HCT116 (cell line): ENCODE data around the gene IGSF23. TPM values are rescaled to one million over a fixed set of nuclear protein-coding genes. Genes with fewer than 3 reads are reported as not detected.

ENCODE experiments used
- ATAC-seq: fragments of 200-7000 bp; cut with Tn5 transposase; 2 replicates; pipeline ENCODE4 v1.9.1; 2020; ENCODE audit warnings: mild to moderate bottlenecking, moderate library complexity
- BruUV-seq: library from RNA; stranded (reverse); fragments of 400-500 nt; replicated peaks from 2 replicates; lab custom pipeline; 2021; lab: Mats Ljungman, UMichigan
- CTCF ChIA-PET: fragments of 300-600 bp; sonication (Branson Sonifier 250); formaldehyde crosslinking; loops from one replicate; lab custom pipeline; 2021; ENCODE audit warnings: antibody characterized with exemption; lab: Charles Lee
- POLR2A ChIA-PET: fragments of 300-600, 350-600 bp; sonication (Branson Sonifier 250); formaldehyde crosslinking; loops from one replicate; lab custom pipeline; 2021; ENCODE audit warnings: antibody characterized with exemption; lab: Charles Lee
- RAD21 ChIA-PET, 2 experiments: fragments of 300-600 bp; sonication (Branson Sonifier 250); formaldehyde crosslinking; loops; one replicate each; lab custom pipeline; 2023; ENCODE audit warnings: low total read pairs in 2 of 2; ENCODE audit not compliant: uncharacterized antibody in 2 of 2, unreplicated experiment in 2 of 2, low non-redundant PET in 1 of 2; lab: Charles Lee
- DNase-seq: peaks from one replicate; pipeline ENCODE4 v3.0.0-alpha.2; 2010; ENCODE audit warnings: low read depth, low spot score
- H2AFZ ChIP-seq: fragments of 200-600 bp; shearing (Covaris generic), sonication (generic); 2 replicates; pipeline ENCODE4 v1.6.1; 2017; ENCODE audit warnings: low read depth, mixed run types, mixed read lengths, antibody characterized with exemption, low read length; ENCODE audit not compliant: poor library complexity, severe bottlenecking
- H3K27ac ChIP-seq: 2 replicates; pipeline ENCODE4 v1.5.1; 2012; ENCODE audit warnings: low read depth, low read length
- H3K27me3 ChIP-seq: fragments of 200-600 bp; sonication (generic); 2 replicates; pipeline ENCODE4 v1.6.1; 2016; ENCODE audit warnings: mixed run types, low read length, mixed read lengths; ENCODE audit not compliant: insufficient read depth
- H3K36me3 ChIP-seq, 2 experiments: fragments of 200-500 bp in 1 of 2; fragments of 200-600 bp in 1 of 2; sonication (Bioruptor generic) in 1 of 2; sonication (generic) in 1 of 2; 2 replicates each; pipeline versions ENCODE4 v1.5.1 to v1.6.1; 2014 to 2016; ENCODE audit warnings: low read length in 2 of 2, inconsistent platforms in 1 of 2, mixed read lengths in 1 of 2, mixed run types in 1 of 2; ENCODE audit not compliant: insufficient read depth in 2 of 2, control insufficient read depth in 1 of 2
- H3K4me1 ChIP-seq, 2 experiments: fragments of 200-600 bp in 1 of 2; sonication (generic) in 1 of 2; 2 replicates each; pipeline versions ENCODE4 v1.5.1 to v1.6.1; 2012 to 2017; ENCODE audit warnings: low read length in 2 of 2, inconsistent platforms in 1 of 2, mild to moderate bottlenecking in 1 of 2, mixed read lengths in 1 of 2, mixed run types in 1 of 2, moderate library complexity in 1 of 2; ENCODE audit not compliant: insufficient read depth in 2 of 2, control insufficient read depth in 1 of 2
- H3K4me2 ChIP-seq: fragments of 200-600 bp; sonication (generic); 2 replicates; pipeline ENCODE4 v1.6.1; 2017; ENCODE audit warnings: mixed run types, low read length, mixed read lengths
- H3K4me3 ChIP-seq, 2 experiments: fragments of 200-600 bp in 1 of 2; sonication (generic) in 1 of 2; replicated peaks in 1 of 2; 2 replicates each; pipeline ENCODE4 v1.5.1; 2011 to 2016; ENCODE audit warnings: low read length in 2 of 2, control low read depth in 1 of 2, low read depth in 1 of 2, mild to moderate bottlenecking in 1 of 2, mixed read lengths in 1 of 2, mixed run types in 1 of 2
- H3K79me2 ChIP-seq: fragments of 200-600 bp; sonication (generic); 2 replicates; pipeline ENCODE4 v1.6.1; 2017; ENCODE audit warnings: mild to moderate bottlenecking, mixed run types, low read length, moderate library complexity, mixed read lengths; ENCODE audit not compliant: insufficient read depth
- H3K9ac ChIP-seq: fragments of 200-600 bp; sonication (generic); 2 replicates; pipeline ENCODE4 v1.6.1; 2016; ENCODE audit warnings: low read length, mixed read lengths
- H3K9me2 ChIP-seq: fragments of 200-600 bp; sonication (generic), shearing (Covaris generic); 2 replicates; pipeline ENCODE4 v1.6.1; 2017; ENCODE audit warnings: mixed run types, mild to moderate bottlenecking, moderate library complexity; ENCODE audit not compliant: insufficient read depth
- H3K9me3 ChIP-seq, 2 experiments: fragments of 200-500 bp in 1 of 2; fragments of 200-600 bp in 1 of 2; sonication (Bioruptor generic) in 1 of 2; sonication (generic) in 1 of 2; 2 replicates each; pipeline ENCODE4 v1.6.1; 2014 to 2017; ENCODE audit warnings: low read length in 2 of 2, mixed read lengths in 2 of 2, inconsistent platforms in 1 of 2, low read depth in 1 of 2, mild to moderate bottlenecking in 1 of 2, mixed run types in 1 of 2, moderate library complexity in 1 of 2; ENCODE audit not compliant: control insufficient read depth in 1 of 2, insufficient read depth in 1 of 2
- H4K20me1 ChIP-seq: fragments of 200-600 bp; sonication (generic), shearing (Covaris generic); 2 replicates; pipeline ENCODE4 v1.6.1; 2017; ENCODE audit warnings: mixed run types, mild to moderate bottlenecking, moderate library complexity; ENCODE audit not compliant: insufficient read depth
- CBX3 ChIP-seq: IDR thresholded peaks from 2 replicates; pipeline ENCODE4 v1.6.1; 2012; ENCODE audit warnings: low read depth
- ELF1 ChIP-seq: IDR thresholded peaks from 2 replicates; pipeline ENCODE4 v1.6.1; 2012; ENCODE audit warnings: low read depth, borderline replicate concordance
- EZH2phosphoT487 ChIP-seq: fragments of 200-600 bp; IDR thresholded peaks from 2 replicates; pipeline ENCODE4 v1.6.1; 2018; ENCODE audit warnings: antibody characterized with exemption, borderline replicate concordance
- FOSL1 ChIP-seq: IDR thresholded peaks from 2 replicates; pipeline ENCODE4 v1.6.1; 2012; ENCODE audit warnings: low read depth
- JUND ChIP-seq: IDR thresholded peaks from 2 replicates; pipeline ENCODE4 v1.6.1; 2012
- POLR2A ChIP-seq: IDR thresholded peaks from 2 replicates; pipeline ENCODE4 v1.7.0; 2011; ENCODE audit warnings: borderline replicate concordance; ENCODE audit not compliant: insufficient read depth, insufficient read length; ENCODE audit errors: extremely low read depth
- SP1 ChIP-seq: IDR thresholded peaks from 2 replicates; pipeline ENCODE4 v1.6.1; 2012; ENCODE audit warnings: low read depth
- TCF7L2 ChIP-seq: IDR thresholded peaks from 2 replicates; pipeline ENCODE4 v1.7.0; 2011; ENCODE audit warnings: borderline replicate concordance, inconsistent platforms; ENCODE audit not compliant: insufficient read depth, insufficient read length; ENCODE audit errors: extremely low read depth
- YY1 ChIP-seq: IDR thresholded peaks from 2 replicates; pipeline ENCODE4 v1.6.1; 2011; ENCODE audit warnings: low read length, low read depth, moderate library complexity, mild to moderate bottlenecking; ENCODE audit not compliant: insufficient replicate concordance; ENCODE audit errors: extremely low read depth
- ZFX ChIP-seq: fragments of 450-650 bp; IDR thresholded peaks from 2 replicates; pipeline ENCODE4 v1.6.1; 2017
- ZNF274 ChIP-seq: fragments of 200-500 bp; sonication (Bioruptor generic); IDR thresholded peaks from 2 replicates; pipeline ENCODE4 v1.6.1; 2014; ENCODE audit warnings: mild to moderate bottlenecking, low read depth, low read length, inconsistent platforms
- intact Hi-C: fragments of 100-400 bp; cut with micrococcal nuclease; formaldehyde crosslinking; loops from 2 replicates; pipeline ENCODE4 v1.10.0; 2022
- total RNA-seq: library from RNA; stranded (reverse); gene quantifications from one replicate; pipeline ENCODE4 v1.2.1, GENCODE V29; 2021; ENCODE audit not compliant: unreplicated experiment
- TF ChIP-seq, protein P1 (sequence below): IDR thresholded peaks from 2 replicates; pipeline ENCODE4 v1.6.1; 2011; ENCODE audit warnings: mild to moderate bottlenecking, low read length, moderate library complexity; ENCODE audit not compliant: insufficient replicate concordance; ENCODE audit errors: extremely low read depth
- TF ChIP-seq, protein P2 (sequence below): IDR thresholded peaks from 2 replicates; pipeline ENCODE4 v1.6.1; 2012; ENCODE audit warnings: low read depth
- TF ChIP-seq, protein P3 (sequence below): IDR thresholded peaks from 2 replicates; pipeline ENCODE4 v1.6.1; 2012
- TF ChIP-seq, protein P4 (sequence below): IDR thresholded peaks from 2 replicates; pipeline ENCODE4 v1.6.1; 2012
- TF ChIP-seq, protein P5 (sequence below), 3 experiments: fragments of 200-600 bp in 1 of 3; sonication (generic) in 1 of 3; IDR thresholded peaks in 2 of 3; conservative IDR thresholded peaks in 1 of 3; 2 replicates each; pipeline ENCODE4 v1.5.1; 2012 to 2017; ENCODE audit warnings: low read depth in 2 of 3, low read length in 2 of 3, antibody characterized with exemption in 1 of 3, borderline replicate concordance in 1 of 3, control low read depth in 1 of 3, mild to moderate bottlenecking in 1 of 3, mixed read lengths in 1 of 3, mixed run types in 1 of 3, moderate library complexity in 1 of 3; ENCODE audit not compliant: insufficient read depth in 1 of 3

The IGSF23 gene
- total RNA-seq, 1 experiment from 2014 or later: not detected

DNA sequence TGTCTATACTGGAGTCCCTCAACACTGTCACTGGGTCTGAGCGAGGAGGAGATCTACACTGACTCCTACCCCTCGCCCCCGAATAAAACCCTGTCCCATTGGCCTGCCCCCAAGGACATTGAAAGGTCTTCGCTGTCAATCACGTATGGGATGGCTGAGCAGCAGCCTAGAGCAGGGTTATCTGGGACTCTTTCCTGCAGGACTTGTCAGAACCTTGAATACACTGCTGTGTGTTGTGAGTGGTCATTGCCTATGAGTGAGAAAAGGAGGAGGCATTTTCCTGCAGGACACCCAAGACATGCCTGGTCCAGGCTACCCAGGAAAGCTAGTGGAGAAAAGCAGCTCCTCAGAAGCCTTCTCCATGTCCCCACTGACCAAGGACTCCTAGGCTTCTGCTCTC lies 40.0 kb downstream of the IGSF23 start:
- Histone ChIP-seq H3K36me3 (peaks cover 50 to 85% of the 10 kb centered on the region in 2 experiments), H4K20me1 (0 out of 2 replicates have a peak, but pooled peaks cover 3% of the 10 kb centered on the region), H2AFZ (no peak overlapping the region), H3K9me3 (no peaks in the 10 kb centered on the region), H3K4me3 (no peak overlapping the region), H3K9me2 (no peaks in the 10 kb centered on the region), H3K79me2 (peaks cover 62% of the 10 kb centered on the region), H3K27ac (no peak overlapping the region), H3K9ac (no peak overlapping the region), H3K4me1 (no peaks in the 10 kb centered on the region), H3K4me2 (no peak overlapping the region), H3K27me3 (no peaks in the 10 kb centered on the region)
- intact Hi-C loops: no loop called here
- no peak for DNase-seq
- RAD21 ChIA-PET: no interaction called here
- CTCF ChIA-PET: interaction anchor here (2.1 to 4.0 kb wide), 2 partner anchors 9 to 118 kb away, joined by 7 to 15 read pairs; no protein-coding TSS in a partner anchor
- ATAC-seq: no peak
- TF ChIP-seq POLR2A (no peak), ZNF274 (no peak), SP1 (no peak), FOSL1 (no peak), JUND (no peak), CBX3 (no peak), ELF1 (no peak), YY1 (no peak), EZH2phosphoT487 (no peak), TCF7L2 (no peak), ZFX (no peak)
- TF ChIP-seq, protein P1, sequence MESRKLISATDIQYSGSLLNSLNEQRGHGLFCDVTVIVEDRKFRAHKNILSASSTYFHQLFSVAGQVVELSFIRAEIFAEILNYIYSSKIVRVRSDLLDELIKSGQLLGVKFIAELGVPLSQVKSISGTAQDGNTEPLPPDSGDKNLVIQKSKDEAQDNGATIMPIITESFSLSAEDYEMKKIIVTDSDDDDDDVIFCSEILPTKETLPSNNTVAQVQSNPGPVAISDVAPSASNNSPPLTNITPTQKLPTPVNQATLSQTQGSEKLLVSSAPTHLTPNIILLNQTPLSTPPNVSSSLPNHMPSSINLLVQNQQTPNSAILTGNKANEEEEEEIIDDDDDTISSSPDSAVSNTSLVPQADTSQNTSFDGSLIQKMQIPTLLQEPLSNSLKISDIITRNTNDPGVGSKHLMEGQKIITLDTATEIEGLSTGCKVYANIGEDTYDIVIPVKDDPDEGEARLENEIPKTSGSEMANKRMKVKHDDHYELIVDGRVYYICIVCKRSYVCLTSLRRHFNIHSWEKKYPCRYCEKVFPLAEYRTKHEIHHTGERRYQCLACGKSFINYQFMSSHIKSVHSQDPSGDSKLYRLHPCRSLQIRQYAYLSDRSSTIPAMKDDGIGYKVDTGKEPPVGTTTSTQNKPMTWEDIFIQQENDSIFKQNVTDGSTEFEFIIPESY: no peak
- TF ChIP-seq, protein P2, sequence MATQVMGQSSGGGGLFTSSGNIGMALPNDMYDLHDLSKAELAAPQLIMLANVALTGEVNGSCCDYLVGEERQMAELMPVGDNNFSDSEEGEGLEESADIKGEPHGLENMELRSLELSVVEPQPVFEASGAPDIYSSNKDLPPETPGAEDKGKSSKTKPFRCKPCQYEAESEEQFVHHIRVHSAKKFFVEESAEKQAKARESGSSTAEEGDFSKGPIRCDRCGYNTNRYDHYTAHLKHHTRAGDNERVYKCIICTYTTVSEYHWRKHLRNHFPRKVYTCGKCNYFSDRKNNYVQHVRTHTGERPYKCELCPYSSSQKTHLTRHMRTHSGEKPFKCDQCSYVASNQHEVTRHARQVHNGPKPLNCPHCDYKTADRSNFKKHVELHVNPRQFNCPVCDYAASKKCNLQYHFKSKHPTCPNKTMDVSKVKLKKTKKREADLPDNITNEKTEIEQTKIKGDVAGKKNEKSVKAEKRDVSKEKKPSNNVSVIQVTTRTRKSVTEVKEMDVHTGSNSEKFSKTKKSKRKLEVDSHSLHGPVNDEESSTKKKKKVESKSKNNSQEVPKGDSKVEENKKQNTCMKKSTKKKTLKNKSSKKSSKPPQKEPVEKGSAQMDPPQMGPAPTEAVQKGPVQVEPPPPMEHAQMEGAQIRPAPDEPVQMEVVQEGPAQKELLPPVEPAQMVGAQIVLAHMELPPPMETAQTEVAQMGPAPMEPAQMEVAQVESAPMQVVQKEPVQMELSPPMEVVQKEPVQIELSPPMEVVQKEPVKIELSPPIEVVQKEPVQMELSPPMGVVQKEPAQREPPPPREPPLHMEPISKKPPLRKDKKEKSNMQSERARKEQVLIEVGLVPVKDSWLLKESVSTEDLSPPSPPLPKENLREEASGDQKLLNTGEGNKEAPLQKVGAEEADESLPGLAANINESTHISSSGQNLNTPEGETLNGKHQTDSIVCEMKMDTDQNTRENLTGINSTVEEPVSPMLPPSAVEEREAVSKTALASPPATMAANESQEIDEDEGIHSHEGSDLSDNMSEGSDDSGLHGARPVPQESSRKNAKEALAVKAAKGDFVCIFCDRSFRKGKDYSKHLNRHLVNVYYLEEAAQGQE: no peak
- TF ChIP-seq, protein P3, sequence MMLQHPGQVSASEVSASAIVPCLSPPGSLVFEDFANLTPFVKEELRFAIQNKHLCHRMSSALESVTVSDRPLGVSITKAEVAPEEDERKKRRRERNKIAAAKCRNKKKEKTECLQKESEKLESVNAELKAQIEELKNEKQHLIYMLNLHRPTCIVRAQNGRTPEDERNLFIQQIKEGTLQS: no peak
- TF ChIP-seq, protein P4, sequence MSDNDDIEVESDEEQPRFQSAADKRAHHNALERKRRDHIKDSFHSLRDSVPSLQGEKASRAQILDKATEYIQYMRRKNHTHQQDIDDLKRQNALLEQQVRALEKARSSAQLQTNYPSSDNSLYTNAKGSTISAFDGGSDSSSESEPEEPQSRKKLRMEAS: no peak
- TF ChIP-seq, protein P5, sequence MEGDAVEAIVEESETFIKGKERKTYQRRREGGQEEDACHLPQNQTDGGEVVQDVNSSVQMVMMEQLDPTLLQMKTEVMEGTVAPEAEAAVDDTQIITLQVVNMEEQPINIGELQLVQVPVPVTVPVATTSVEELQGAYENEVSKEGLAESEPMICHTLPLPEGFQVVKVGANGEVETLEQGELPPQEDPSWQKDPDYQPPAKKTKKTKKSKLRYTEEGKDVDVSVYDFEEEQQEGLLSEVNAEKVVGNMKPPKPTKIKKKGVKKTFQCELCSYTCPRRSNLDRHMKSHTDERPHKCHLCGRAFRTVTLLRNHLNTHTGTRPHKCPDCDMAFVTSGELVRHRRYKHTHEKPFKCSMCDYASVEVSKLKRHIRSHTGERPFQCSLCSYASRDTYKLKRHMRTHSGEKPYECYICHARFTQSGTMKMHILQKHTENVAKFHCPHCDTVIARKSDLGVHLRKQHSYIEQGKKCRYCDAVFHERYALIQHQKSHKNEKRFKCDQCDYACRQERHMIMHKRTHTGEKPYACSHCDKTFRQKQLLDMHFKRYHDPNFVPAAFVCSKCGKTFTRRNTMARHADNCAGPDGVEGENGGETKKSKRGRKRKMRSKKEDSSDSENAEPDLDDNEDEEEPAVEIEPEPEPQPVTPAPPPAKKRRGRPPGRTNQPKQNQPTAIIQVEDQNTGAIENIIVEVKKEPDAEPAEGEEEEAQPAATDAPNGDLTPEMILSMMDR (IDR thresholded peaks at IDR 0.05 in 2 of 3, conservative IDR thresholded peaks at IDR 0.05 in 1 of 3; ENCODE audit: borderline replicate concordance in 1 of 3, insufficient read depth in 1 of 3, low read depth in 2 of 3, low read length in 2 of 3): no peak
- no TSS peak for BruUV-seq
- POLR2A ChIA-PET: interaction anchor here (1.7 kb wide), 1 partner anchor 17 kb away, joined by 3 read pairs; no protein-coding TSS in a partner anchor
